ENCODE measurements around the gene PRPF40B. TPM values are rescaled to one million over a fixed set of nuclear protein-coding genes. Genes with fewer than 3 reads are reported as not detected.
A peak's percentile ranks its signal among the peaks of the same experiment; 100 is the strongest.

Gene PRPF40B
- total and polyA plus RNA-seq, 2 of the 13 experiments (the other 11 are each of a cell fraction or from before 2014, with no cell fraction given): 5.0 to 7.8 TPM

- TF ChIP-seq PAWR (CRISPR knock-in tag; IDR thresholded peaks at IDR 0.05; ENCODE audit: borderline replicate concordance) (no peak), ZUFSP (CRISPR knock-in tag; IDR thresholded peaks at IDR 0.05; ENCODE audit: borderline replicate concordance) (no peak), PITX1 (CRISPR knock-in tag; IDR thresholded peaks at IDR 0.05) (peak; percentile 47; the same call in 1 of the 2 replicates), NR2C2 (CRISPR knock-in tag; IDR thresholded peaks at IDR 0.05; ENCODE audit: borderline replicate concordance) (0 out of 2 replicates have a peak, but pooled peaks have one; percentile 5), RBM22 (optimal IDR thresholded peaks at IDR 0.05; ENCODE audit: low read length) (no peak), TGIF2 (CRISPR knock-in tag; IDR thresholded peaks at IDR 0.05) (no peak), BCL3 (CRISPR knock-in tag; IDR thresholded peaks at IDR 0.05) (no peak), RFX5 (IDR thresholded peaks at IDR 0.05; ENCODE audit: low read depth, low read length) (no peak), SETDB1 (CRISPR knock-in tag; IDR thresholded peaks at IDR 0.05; ENCODE audit: borderline replicate concordance) (no peak), ZNF441 (CRISPR knock-in tag; IDR thresholded peaks at IDR 0.05; ENCODE audit: borderline replicate concordance) (no peak), ZNF142 (CRISPR knock-in tag; IDR thresholded peaks at IDR 0.05) (no peak), MTERF4 (CRISPR knock-in tag; IDR thresholded peaks at IDR 0.05) (no peak), JUND (CRISPR knock-in tag; IDR thresholded peaks at IDR 0.05) (no peak), SOX5 (CRISPR knock-in tag; IDR thresholded peaks at IDR 0.05; ENCODE audit: borderline replicate concordance) (no peak), LCORL (IDR thresholded peaks at IDR 0.05) (no peak), LCORL (CRISPR knock-in tag; IDR thresholded peaks at IDR 0.05) (no peak), KLF6 (CRISPR knock-in tag; IDR thresholded peaks at IDR 0.05) (no peak), FOXP1 (IDR thresholded peaks at IDR 0.05) (no peak), FOXP1 (CRISPR knock-in tag; IDR thresholded peaks at IDR 0.05) (no peak), ELF1 (CRISPR knock-in tag; IDR thresholded peaks at IDR 0.05) (no peak), ZNF605 (CRISPR knock-in tag; IDR thresholded peaks at IDR 0.05) (0 out of 2 replicates have a peak, but pooled peaks have one; percentile 9)
Observed at GRCh38 chr12:49641748-49642369, 18.5 kb downstream of the PRPF40B start (continued).

All from HepG2 (cell line).